Liver (tissue), 9 donors: ENCODE measurements around the gene DCST2. TPM values are rescaled to one million over a fixed set of nuclear protein-coding genes. Genes with fewer than 3 reads are reported as not detected.

Experiments
- DNase-seq: peaks from one replicate; pipeline ENCODE4 v3.0.0-alpha.2; 2017; ENCODE audit warnings: low spot score
- H3K27ac ChIP-seq, 2 donors: one replicate each; pipeline ENCODE4 v1.7.0; 2013; ENCODE audit warnings: inconsistent platforms in 2 of 2, low read length in 2 of 2, control low read depth in 1 of 2, low read depth in 1 of 2, mild to moderate bottlenecking in 1 of 2
- H3K27me3 ChIP-seq, 4 donors: one replicate each; pipeline versions ENCODE4 v1.6.1 to v1.7.0; 2013; ENCODE audit warnings: low read length in 3 of 4, inconsistent platforms in 1 of 4, mild to moderate bottlenecking in 1 of 4, moderate library complexity in 1 of 4; ENCODE audit not compliant: control insufficient read depth in 4 of 4, insufficient read depth in 4 of 4
- H3K36me3 ChIP-seq, 4 donors: one replicate each; pipeline versions ENCODE4 v1.6.1 to v1.7.0; 2013; ENCODE audit warnings: low read length in 3 of 4, mild to moderate bottlenecking in 3 of 4, low read depth in 1 of 4, moderate library complexity in 1 of 4; ENCODE audit not compliant: control insufficient read depth in 4 of 4, insufficient read depth in 3 of 4
- H3K4me1 ChIP-seq, 4 donors: one replicate each; pipeline versions ENCODE4 v1.6.1 to v1.7.0; 2013; ENCODE audit warnings: low read length in 3 of 4, mild to moderate bottlenecking in 3 of 4, moderate library complexity in 1 of 4; ENCODE audit not compliant: control insufficient read depth in 4 of 4, insufficient read depth in 4 of 4
- H3K4me3 ChIP-seq, 3 donors: one replicate each; pipeline versions ENCODE4 v1.6.1 to v1.7.0; 2013; ENCODE audit warnings: low read length in 3 of 3, control low read depth in 1 of 3, low read depth in 1 of 3, mild to moderate bottlenecking in 1 of 3
- H3K9ac ChIP-seq, 2 donors: one replicate each; pipeline ENCODE4 v1.7.0; 2013; ENCODE audit warnings: low read length in 2 of 2, mild to moderate bottlenecking in 2 of 2, moderate library complexity in 2 of 2, control low read depth in 1 of 2, low read depth in 1 of 2
- H3K9me3 ChIP-seq, 4 donors: one replicate each; pipeline versions ENCODE4 v1.6.1 to v1.7.0; 2013; ENCODE audit warnings: low read length in 3 of 4; ENCODE audit not compliant: control insufficient read depth in 4 of 4
- EGR1 ChIP-seq, 2 donors: IDR thresholded peaks; 2 replicates each; pipeline ENCODE4 v1.6.1; 2016 to 2018; ENCODE audit warnings: antibody characterized with exemption in 2 of 2, low read depth in 2 of 2
- FOXA1 ChIP-seq: IDR thresholded peaks from 2 replicates; pipeline ENCODE4 v1.6.1; 2016; ENCODE audit warnings: antibody characterized with exemption
- FOXA2 ChIP-seq: IDR thresholded peaks from 2 replicates; pipeline ENCODE4 v1.6.1; 2016; ENCODE audit warnings: antibody characterized with exemption
- GABPA ChIP-seq, 2 donors: IDR thresholded peaks in 1 of 2; conservative IDR thresholded peaks in 1 of 2; 2 replicates each; pipeline ENCODE4 v1.6.1; 2016; ENCODE audit warnings: antibody characterized with exemption in 2 of 2, mild to moderate bottlenecking in 1 of 2, moderate library complexity in 1 of 2
- HNF4A ChIP-seq, 2 donors: conservative IDR thresholded peaks; 2 replicates each; pipeline ENCODE4 v1.6.1; 2016; ENCODE audit warnings: antibody characterized with exemption in 2 of 2, mild to moderate bottlenecking in 2 of 2
- HNF4G ChIP-seq: IDR thresholded peaks from 2 replicates; pipeline ENCODE4 v1.6.1; 2016; ENCODE audit warnings: antibody characterized with exemption
- JUND ChIP-seq, 2 donors: IDR thresholded peaks; 2 replicates each; pipeline ENCODE4 v1.6.1; 2016; ENCODE audit warnings: antibody characterized with exemption in 2 of 2
- NR2F2 ChIP-seq: IDR thresholded peaks from 2 replicates; pipeline ENCODE4 v1.6.1; 2016; ENCODE audit warnings: antibody characterized with exemption
- RAD21 ChIP-seq, 2 donors: IDR thresholded peaks; 2 replicates each; pipeline ENCODE4 v1.6.1; 2016; ENCODE audit warnings: antibody characterized with exemption in 2 of 2, mild to moderate bottlenecking in 2 of 2
- RXRA ChIP-seq, 2 donors: IDR thresholded peaks; 2 replicates each; pipeline ENCODE4 v1.6.1; 2017 to 2018; ENCODE audit warnings: antibody characterized with exemption in 2 of 2, mild to moderate bottlenecking in 1 of 2
- SP1 ChIP-seq: IDR thresholded peaks from 2 replicates; pipeline ENCODE4 v1.6.1; 2018; ENCODE audit warnings: antibody characterized with exemption, mild to moderate bottlenecking
- YY1 ChIP-seq: IDR thresholded peaks from 2 replicates; pipeline ENCODE4 v1.6.1; 2016; ENCODE audit warnings: antibody characterized with exemption, mild to moderate bottlenecking
- ZBTB33 ChIP-seq: IDR thresholded peaks from 2 replicates; pipeline ENCODE4 v1.6.1; 2016; ENCODE audit warnings: antibody characterized with exemption
- WGBS: extraction: QIAGEN DNeasy Blood & Tissue Kit; methylation state at CpG from one replicate; pipeline ENCODE4 v1.1.7; 2013; 5-methylcytosine and 5-hydroxymethylcytosine counted together
- polyA plus RNA-seq, 2 donors: library from polyadenylated mRNA; stranded (reverse) in 1 of 2; unstranded in 1 of 2; fragments of 200-250 nt in 1 of 2; fragments of >200 nt in 1 of 2; fragmentation: Nextera tagmentation in 1 of 2; extraction: Ambion mirVana in 1 of 2; gene quantifications; one replicate each; pipeline versions ENCODE4 v1.2.1 to v1.2.3, GENCODE V29; 2013 to 2015
- total RNA-seq, 2 donors: library from RNA; depleted of rRNA; stranded (reverse); fragments of >200 nt; gene quantifications; one replicate each; pipeline ENCODE4 v1.2.3, GENCODE V29; 2014
- TF ChIP-seq, protein P1 (sequence below): fragments of 150-350 bp; IDR thresholded peaks from 2 replicates; pipeline ENCODE4 v1.5.1; 2017; ENCODE audit warnings: improper control_type of control experiment, low read depth, low read length; ENCODE audit not compliant: missing input control
- TF ChIP-seq, protein P2 (sequence below): IDR thresholded peaks from 2 replicates; pipeline ENCODE4 v1.6.1; 2016; ENCODE audit warnings: antibody characterized with exemption
- TF ChIP-seq, protein P3 (sequence below): IDR thresholded peaks from 2 replicates; pipeline ENCODE4 v1.6.1; 2016; ENCODE audit warnings: antibody characterized with exemption
- TF ChIP-seq, protein P4 (sequence below): IDR thresholded peaks from 2 replicates; pipeline ENCODE4 v1.6.1; 2016; ENCODE audit warnings: antibody characterized with exemption, mild to moderate bottlenecking
- donor health status: healthy.
- donor health status: healthy.
- donor health status: healthy.
- donor health status: healthy.
- donor health status: healthy.

DCST2 gene
- total and polyA plus RNA-seq, 4 donors: 0.25 to 0.53 (median 0.27) TPM; not detected in 1

- Histone ChIP-seq H3K9me3 (no peaks in the 10 kb centered on the region), H3K27me3 (no peaks in the 10 kb centered on the region), H3K27ac (peak overlapping the region; percentile 46 to 70), H3K4me3 (peak overlapping the region in 1 of 3 donors; percentile 25), H3K9ac (no peak overlapping the region), H3K4me1 (peaks cover 9 to 50% (median 29%) of the 10 kb centered on the region in 4 donors), H3K36me3 (peaks cover 3 to 19% (median 9%) of the 10 kb centered on the region in 4 donors)
- peak; percentile 86 for DNase-seq
- TF ChIP-seq GABPA (IDR thresholded peaks at IDR 0.05 in 1 of 2, conservative IDR thresholded peaks at IDR 0.05 in 1 of 2) (no peak), RAD21 (IDR thresholded peaks at IDR 0.05) (peak; percentile 79 to 87), EGR1 (IDR thresholded peaks at IDR 0.05; ENCODE audit: low read depth in 2 of 2) (peak; percentile 30 to 44), RXRA (IDR thresholded peaks at IDR 0.05) (peak in 1 of 2 donors; percentile 20), SP1 (peak; percentile 58), NR2F2 (no peak), YY1 (peak; percentile 59), HNF4A (conservative IDR thresholded peaks at IDR 0.05) (peak in 1 of 2 donors; percentile 23), HNF4G (no peak)
- TF ChIP-seq, protein P1, sequence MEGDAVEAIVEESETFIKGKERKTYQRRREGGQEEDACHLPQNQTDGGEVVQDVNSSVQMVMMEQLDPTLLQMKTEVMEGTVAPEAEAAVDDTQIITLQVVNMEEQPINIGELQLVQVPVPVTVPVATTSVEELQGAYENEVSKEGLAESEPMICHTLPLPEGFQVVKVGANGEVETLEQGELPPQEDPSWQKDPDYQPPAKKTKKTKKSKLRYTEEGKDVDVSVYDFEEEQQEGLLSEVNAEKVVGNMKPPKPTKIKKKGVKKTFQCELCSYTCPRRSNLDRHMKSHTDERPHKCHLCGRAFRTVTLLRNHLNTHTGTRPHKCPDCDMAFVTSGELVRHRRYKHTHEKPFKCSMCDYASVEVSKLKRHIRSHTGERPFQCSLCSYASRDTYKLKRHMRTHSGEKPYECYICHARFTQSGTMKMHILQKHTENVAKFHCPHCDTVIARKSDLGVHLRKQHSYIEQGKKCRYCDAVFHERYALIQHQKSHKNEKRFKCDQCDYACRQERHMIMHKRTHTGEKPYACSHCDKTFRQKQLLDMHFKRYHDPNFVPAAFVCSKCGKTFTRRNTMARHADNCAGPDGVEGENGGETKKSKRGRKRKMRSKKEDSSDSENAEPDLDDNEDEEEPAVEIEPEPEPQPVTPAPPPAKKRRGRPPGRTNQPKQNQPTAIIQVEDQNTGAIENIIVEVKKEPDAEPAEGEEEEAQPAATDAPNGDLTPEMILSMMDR: peak; percentile 95
- TF ChIP-seq, protein P2, sequence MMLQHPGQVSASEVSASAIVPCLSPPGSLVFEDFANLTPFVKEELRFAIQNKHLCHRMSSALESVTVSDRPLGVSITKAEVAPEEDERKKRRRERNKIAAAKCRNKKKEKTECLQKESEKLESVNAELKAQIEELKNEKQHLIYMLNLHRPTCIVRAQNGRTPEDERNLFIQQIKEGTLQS: no peak
- WGBS: 9% methylated on average over 49 of the region's 49 CpGs
These were observed 16.3 kb downstream of the DCST2 start for GRCh38 chr1:155017041-155017945.

DNA sequence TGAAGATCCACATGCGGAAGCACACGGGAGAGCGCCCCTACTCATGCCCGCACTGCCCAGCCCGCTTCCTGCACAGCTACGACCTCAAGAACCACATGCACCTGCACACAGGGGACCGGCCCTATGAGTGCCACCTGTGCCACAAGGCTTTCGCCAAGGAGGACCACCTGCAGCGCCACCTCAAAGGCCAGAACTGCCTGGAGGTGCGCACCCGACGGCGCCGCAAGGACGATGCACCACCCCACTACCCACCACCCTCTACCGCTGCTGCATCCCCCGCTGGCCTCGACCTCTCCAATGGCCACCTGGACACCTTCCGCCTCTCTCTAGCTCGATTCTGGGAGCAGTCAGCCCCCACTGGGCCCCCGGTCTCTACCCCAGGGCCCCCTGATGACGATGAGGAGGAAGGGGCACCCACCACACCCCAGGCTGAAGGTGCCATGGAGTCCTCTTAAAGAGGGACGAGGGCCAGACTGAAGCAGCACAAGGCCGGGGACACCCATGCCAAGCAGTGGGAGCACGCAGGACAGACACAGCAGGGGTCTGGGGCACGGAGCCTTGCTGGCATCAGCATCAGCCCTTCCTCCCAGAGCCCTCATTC is 17.2 kb downstream of the DCST2 start:
- Histone ChIP-seq H3K27me3 (no peaks in the 10 kb centered on the region), H3K9me3 (no peaks in the 10 kb centered on the region), H3K4me3 (no peak overlapping the region), H3K4me1 (peaks cover 16 to 59% (median 36%) of the 10 kb centered on the region in 4 donors), H3K27ac (peak overlapping the region in 1 of 2 donors; percentile 70), H3K36me3 (peaks cover 3 to 19% (median 9%) of the 10 kb centered on the region in 4 donors), H3K9ac (no peak overlapping the region)
- WGBS: 84% methylated on average over 26 of the region's 26 CpGs
- no peak for TF ChIP-seq YY1
- no peak for TF ChIP-seq NR2F2
- TF ChIP-seq JUND (IDR thresholded peaks at IDR 0.05): no peak
- no peak for TF ChIP-seq ZBTB33
- TF ChIP-seq, protein P3, sequence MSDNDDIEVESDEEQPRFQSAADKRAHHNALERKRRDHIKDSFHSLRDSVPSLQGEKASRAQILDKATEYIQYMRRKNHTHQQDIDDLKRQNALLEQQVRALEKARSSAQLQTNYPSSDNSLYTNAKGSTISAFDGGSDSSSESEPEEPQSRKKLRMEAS: no peak
- TF ChIP-seq, protein P1: no peak
- no peak for TF ChIP-seq RXRA (IDR thresholded peaks at IDR 0.05)
- TF ChIP-seq EGR1 (IDR thresholded peaks at IDR 0.05; ENCODE audit: low read depth in 2 of 2): no peak
- TF ChIP-seq FOXA2: no peak
- TF ChIP-seq, protein P2: no peak
- TF ChIP-seq RAD21 (IDR thresholded peaks at IDR 0.05): no peak
- TF ChIP-seq, protein P4, sequence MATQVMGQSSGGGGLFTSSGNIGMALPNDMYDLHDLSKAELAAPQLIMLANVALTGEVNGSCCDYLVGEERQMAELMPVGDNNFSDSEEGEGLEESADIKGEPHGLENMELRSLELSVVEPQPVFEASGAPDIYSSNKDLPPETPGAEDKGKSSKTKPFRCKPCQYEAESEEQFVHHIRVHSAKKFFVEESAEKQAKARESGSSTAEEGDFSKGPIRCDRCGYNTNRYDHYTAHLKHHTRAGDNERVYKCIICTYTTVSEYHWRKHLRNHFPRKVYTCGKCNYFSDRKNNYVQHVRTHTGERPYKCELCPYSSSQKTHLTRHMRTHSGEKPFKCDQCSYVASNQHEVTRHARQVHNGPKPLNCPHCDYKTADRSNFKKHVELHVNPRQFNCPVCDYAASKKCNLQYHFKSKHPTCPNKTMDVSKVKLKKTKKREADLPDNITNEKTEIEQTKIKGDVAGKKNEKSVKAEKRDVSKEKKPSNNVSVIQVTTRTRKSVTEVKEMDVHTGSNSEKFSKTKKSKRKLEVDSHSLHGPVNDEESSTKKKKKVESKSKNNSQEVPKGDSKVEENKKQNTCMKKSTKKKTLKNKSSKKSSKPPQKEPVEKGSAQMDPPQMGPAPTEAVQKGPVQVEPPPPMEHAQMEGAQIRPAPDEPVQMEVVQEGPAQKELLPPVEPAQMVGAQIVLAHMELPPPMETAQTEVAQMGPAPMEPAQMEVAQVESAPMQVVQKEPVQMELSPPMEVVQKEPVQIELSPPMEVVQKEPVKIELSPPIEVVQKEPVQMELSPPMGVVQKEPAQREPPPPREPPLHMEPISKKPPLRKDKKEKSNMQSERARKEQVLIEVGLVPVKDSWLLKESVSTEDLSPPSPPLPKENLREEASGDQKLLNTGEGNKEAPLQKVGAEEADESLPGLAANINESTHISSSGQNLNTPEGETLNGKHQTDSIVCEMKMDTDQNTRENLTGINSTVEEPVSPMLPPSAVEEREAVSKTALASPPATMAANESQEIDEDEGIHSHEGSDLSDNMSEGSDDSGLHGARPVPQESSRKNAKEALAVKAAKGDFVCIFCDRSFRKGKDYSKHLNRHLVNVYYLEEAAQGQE: no peak
- no peak for TF ChIP-seq FOXA1
- no peak for TF ChIP-seq SP1
- TF ChIP-seq GABPA (IDR thresholded peaks at IDR 0.05 in 1 of 2, conservative IDR thresholded peaks at IDR 0.05 in 1 of 2): no peak
- DNase-seq: no peak
